Neural progenitor cell (in vitro differentiated cells): ENCODE measurements around the gene ATXN10. TPM values are rescaled to one million over a fixed set of nuclear protein-coding genes. Genes with fewer than 3 reads are reported as not detected.
A peak's percentile ranks its signal among the peaks of the same experiment; 100 is the strongest.

ENCODE experiments used
- DNase-seq: peaks from one replicate; pipeline ENCODE4 v3.0.0-alpha.2; 2016; ENCODE audit warnings: low spot score
- H2AFZ ChIP-seq: fragments of 200-600 bp; sonication (generic); replicated peaks from 2 replicates; pipeline ENCODE4 v1.6.1; 2016; ENCODE audit warnings: antibody characterized with exemption
- H3F3A ChIP-seq: fragments of 200-600 bp; sonication (generic); 2 replicates; pipeline ENCODE4 v1.6.1; 2016; ENCODE audit warnings: antibody characterized with exemption, low read depth
- H3K27ac ChIP-seq: fragments of 200-600 bp; sonication (generic); 2 replicates; pipeline ENCODE4 v1.5.1; 2016; ENCODE audit warnings: mild to moderate bottlenecking
- H3K27me3 ChIP-seq: fragments of 200-600 bp; sonication (generic); 2 replicates; pipeline ENCODE4 v1.6.1; 2016; ENCODE audit warnings: mild to moderate bottlenecking, moderate library complexity
- H3K36me3 ChIP-seq: fragments of 200-600 bp; sonication (generic); 2 replicates; pipeline ENCODE4 v1.5.1; 2016
- H3K4me1 ChIP-seq: fragments of 200-600 bp; sonication (generic); 2 replicates; pipeline ENCODE4 v1.6.1; 2016; ENCODE audit warnings: mixed run types
- H3K4me2 ChIP-seq: fragments of 200-600 bp; sonication (generic); 2 replicates; pipeline ENCODE4 v1.6.1; 2016
- H3K4me3 ChIP-seq: fragments of 200-600 bp; sonication (generic); 2 replicates; pipeline ENCODE4 v1.5.1; 2016
- H3K79me2 ChIP-seq: fragments of 200-600 bp; sonication (generic); 2 replicates; pipeline ENCODE4 v1.6.1; 2016; ENCODE audit warnings: low read depth
- H3K9ac ChIP-seq: fragments of 200-600 bp; sonication (generic); 2 replicates; pipeline ENCODE4 v1.6.1; 2016
- H3K9me3 ChIP-seq: fragments of 200-600 bp; sonication (generic); 2 replicates; pipeline ENCODE4 v1.5.1; 2016; ENCODE audit warnings: low read depth
- H4K20me1 ChIP-seq: fragments of 200-600 bp; sonication (generic); 2 replicates; pipeline ENCODE4 v1.6.1; 2016; ENCODE audit warnings: low read depth
- H3K27ac Mint-ChIP-seq: 3 replicates; pipeline ENCODE4 v1.8.0; 2021; ENCODE audit warnings: mixed read lengths
- H3K27me3 Mint-ChIP-seq: 2 replicates; pipeline ENCODE4 v1.8.0; 2022; ENCODE audit warnings: low read depth, mild to moderate bottlenecking, inconsistent platforms, moderate library complexity, mixed read lengths; ENCODE audit not compliant: insufficient read depth
- H3K36me3 Mint-ChIP-seq: 3 replicates; pipeline ENCODE4 v1.8.0; 2021; ENCODE audit warnings: mixed read lengths
- H3K4me1 Mint-ChIP-seq: 3 replicates; pipeline ENCODE4 v1.8.0; 2021; ENCODE audit warnings: mixed read lengths
- H3K4me3 Mint-ChIP-seq: 3 replicates; pipeline ENCODE4 v1.8.0; 2021; ENCODE audit warnings: mild to moderate bottlenecking, moderate library complexity, mixed read lengths
- H3K9me3 Mint-ChIP-seq: 3 replicates; pipeline ENCODE4 v1.8.0; 2020; ENCODE audit warnings: mixed read lengths
- CTCF ChIP-seq: fragments of 200-600 bp; sonication (generic); IDR thresholded peaks from 2 replicates; pipeline ENCODE4 v1.5.1; 2017; ENCODE audit warnings: antibody characterized with exemption, mild to moderate bottlenecking
- EZH2 ChIP-seq: fragments of 200-600 bp; sonication (generic); IDR thresholded peaks from 2 replicates; pipeline ENCODE4 v1.6.1; 2017; ENCODE audit warnings: antibody characterized with exemption, mild to moderate bottlenecking, moderate library complexity
- EZH2phosphoT487 ChIP-seq: fragments of 200-600 bp; sonication (generic); IDR thresholded peaks from 2 replicates; pipeline ENCODE4 v1.6.1; 2017; ENCODE audit warnings: antibody characterized with exemption
- total RNA-seq: library from RNA; depleted of rRNA; stranded (reverse); fragments of >200 nt; gene quantifications from 2 replicates; pipeline ENCODE4 v1.2.3, GENCODE V29; 2015; ENCODE audit warnings: low replicate concordance

The ATXN10 gene
- total RNA-seq, 1 donor from 2014 or later: 168 TPM

GRCh38 chr22:45640291-45640940, 31.2 kb upstream of the ATXN10 start:
- H4K20me1 ChIP-seq: no peaks in the 10 kb centered on the region
- H3K4me1 Mint-ChIP-seq: peaks cover 8% of the 10 kb centered on the region
- H3K36me3 Mint-ChIP-seq: no peaks in the 10 kb centered on the region
- H3K27ac Mint-ChIP-seq: no peak overlapping the region
- H3K27ac ChIP-seq: no peak overlapping the region
- H3K4me3 Mint-ChIP-seq: peak overlapping the region; percentile 18
- no peaks in the 10 kb centered on the region for H3K79me2 ChIP-seq
- no peaks in the 10 kb centered on the region for H3K9me3 ChIP-seq
- no peak overlapping the region for H2AFZ ChIP-seq
- H3K4me1 ChIP-seq: no peaks in the 10 kb centered on the region
- no peak overlapping the region for H3K4me3 ChIP-seq
- H3F3A ChIP-seq: no peaks in the 10 kb centered on the region
- no peak overlapping the region for H3K9ac ChIP-seq
- H3K9me3 Mint-ChIP-seq: no peaks in the 10 kb centered on the region
- H3K4me2 ChIP-seq: no peak overlapping the region
- H3K27me3 ChIP-seq: peaks cover 34% of the 10 kb centered on the region
- TF ChIP-seq EZH2 (no peak), CTCF (no peak), EZH2phosphoT487 (no peak)
- DNase-seq: no peak
- peaks cover 12% of the 10 kb centered on the region for H3K27me3 Mint-ChIP-seq
- H3K36me3 ChIP-seq: no peaks in the 10 kb centered on the region

- Histone ChIP-seq H4K20me1 (no peaks in the 10 kb centered on the region), H2AFZ (no peak overlapping the region), H3K4me3 (no peak overlapping the region), H3K4me2 (no peak overlapping the region), H3K36me3 (no peaks in the 10 kb centered on the region), H3K4me1 (no peaks in the 10 kb centered on the region), H3K27me3 (peaks cover 40% of the 10 kb centered on the region), H3K9me3 (no peaks in the 10 kb centered on the region), H3K79me2 (no peaks in the 10 kb centered on the region), H3K9ac (no peak overlapping the region), H3F3A (no peaks in the 10 kb centered on the region), H3K27ac (no peak overlapping the region)
- no peak for DNase-seq
- Mint-ChIP-seq H3K4me1 (peaks cover 12% of the 10 kb centered on the region), H3K36me3 (no peaks in the 10 kb centered on the region), H3K4me3 (no peak overlapping the region), H3K27me3 (peaks cover 12% of the 10 kb centered on the region), H3K9me3 (no peaks in the 10 kb centered on the region), H3K27ac (no peak overlapping the region)
- TF ChIP-seq CTCF (no peak), EZH2phosphoT487 (no peak), EZH2 (no peak)
Observed at GRCh38 chr22:45640941-45641621, 30.6 kb upstream of the ATXN10 start.

GRCh38 chr22:45642986-45643385, 28.6 kb upstream of the ATXN10 start:
- Mint-ChIP-seq H3K4me1 (peaks cover 19% of the 10 kb centered on the region), H3K4me3 (no peak overlapping the region), H3K27me3 (peaks cover 17% of the 10 kb centered on the region), H3K36me3 (no peaks in the 10 kb centered on the region), H3K9me3 (no peaks in the 10 kb centered on the region), H3K27ac (no peak overlapping the region)
- H3K4me1 ChIP-seq: no peaks in the 10 kb centered on the region
- H3K9me3 ChIP-seq: no peaks in the 10 kb centered on the region
- H3K27ac ChIP-seq: no peak overlapping the region
- no peak for TF ChIP-seq EZH2
- TF ChIP-seq CTCF: no peak
- no peak for TF ChIP-seq EZH2phosphoT487
- no peak overlapping the region for H3K4me2 ChIP-seq
- no peaks in the 10 kb centered on the region for H3F3A ChIP-seq
- no peak overlapping the region for H3K4me3 ChIP-seq
- DNase-seq: no peak
- no peak overlapping the region for H2AFZ ChIP-seq
- H4K20me1 ChIP-seq: no peaks in the 10 kb centered on the region
- no peaks in the 10 kb centered on the region for H3K79me2 ChIP-seq
- H3K36me3 ChIP-seq: no peaks in the 10 kb centered on the region
- no peak overlapping the region for H3K9ac ChIP-seq
- peaks cover 58% of the 10 kb centered on the region for H3K27me3 ChIP-seq
